Mucosa of descending colon (tissue), 3 donors: ENCODE results near the gene PSMB3. TPM values are rescaled to one million over a fixed set of nuclear protein-coding genes. Genes with fewer than 3 reads are reported as not detected.

Source experiments
- ATAC-seq: fragments of 200-7000 bp; cut with Tn5 transposase; one replicate; pipeline ENCODE4 v1.9.1; 2020; ENCODE audit warnings: mild to moderate bottlenecking, moderate library complexity
- DNase-seq, 3 donors: peaks; one replicate each; pipeline ENCODE4 v3.0.0-alpha.2; 2020
- H3K36me3 ChIP-seq: fragments of 200-600 bp; one replicate; pipeline ENCODE4 v1.8.0; 2021; ENCODE audit warnings: low read depth, mild to moderate bottlenecking
- H3K4me1 ChIP-seq: fragments of 200-600 bp; one replicate; pipeline ENCODE4 v1.8.0; 2021; ENCODE audit warnings: low read depth, mild to moderate bottlenecking
- H3K4me3 ChIP-seq: fragments of 200-600 bp; one replicate; pipeline ENCODE4 v1.8.0; 2021; ENCODE audit warnings: mild to moderate bottlenecking
- H3K9me3 ChIP-seq: fragments of 200-600 bp; one replicate; pipeline ENCODE4 v1.8.0; 2021; ENCODE audit warnings: mild to moderate bottlenecking
- intact Hi-C, 2 donors: fragments of 100-400 bp; cut with DNase I in 1 of 2; cut with micrococcal nuclease in 1 of 2; formaldehyde crosslinking; loops; one replicate each; pipeline versions ENCODE4 v1.11.0 to v1.11.1; 2022; cut with DNase I, micrococcal nuclease
- long read RNA-seq, 2 donors: library from polyadenylated mRNA; unstranded; transcript quantifications; one replicate each; pipeline ENCODE4 v2.0.0, GENCODE V29; 2019 to 2021
- total RNA-seq, 3 donors: library from RNA; stranded (reverse); fragmentation: NEBNext Ultra II Directional in 2 of 3; extraction: Animal tissue kit (Norgen Biotek cat#: 25700) in 2 of 3; gene quantifications; one replicate each; pipeline versions ENCODE4 v1.2.1 to v1.2.4, GENCODE V29; 2021 to 2023
- TF ChIP-seq, protein P1 (sequence below): fragments of 200-600 bp; IDR thresholded peaks from one replicate; pipeline ENCODE4 v1.8.0; 2022; ENCODE audit warnings: antibody characterized with exemption, mild to moderate bottlenecking
- donor health status: DM: no; HTN: no; CAD: no; lungs with moderate emphysema.
- donor health status: DM: no; HTN: no; CAD: no.
- donor health status: DM: no; HTN: yes; CAD: no.

The PSMB3 gene
- total RNA-seq: 100 to 1,000 TPM; 129 to 197 (median 145) TPM
- long read RNA-seq, donor 1, transcript PSMB3-211 (6 exons, 773 nt): major isoform, 52 of 53 reads
- long read RNA-seq, donor 1, partial matches to known transcripts: 1 of 53 reads
- long read RNA-seq, donor 1, other reads (novel, unspliced or antisense): 0 of 53 reads
- long read RNA-seq, donor 2, transcript PSMB3-211 (6 exons, 773 nt): major isoform, 154 of 161 reads
- long read RNA-seq, donor 2, partial matches to known transcripts: 5 of 161 reads
- long read RNA-seq, donor 2, other reads (novel, unspliced or antisense): 1 of 161 reads

- DNase-seq (peak; percentile 95 to 99 (median 99)), ATAC-seq (peak; percentile 82)
- Histone ChIP-seq H3K4me1 (peaks cover 39% of the 10 kb centered on the region), H3K4me3 (peak within 1 kb of the TSS; percentile 84), H3K9me3 (no peaks in the 10 kb centered on the region), H3K36me3 (peaks cover 9% of the 10 kb centered on the region)
- TF ChIP-seq, protein P1, sequence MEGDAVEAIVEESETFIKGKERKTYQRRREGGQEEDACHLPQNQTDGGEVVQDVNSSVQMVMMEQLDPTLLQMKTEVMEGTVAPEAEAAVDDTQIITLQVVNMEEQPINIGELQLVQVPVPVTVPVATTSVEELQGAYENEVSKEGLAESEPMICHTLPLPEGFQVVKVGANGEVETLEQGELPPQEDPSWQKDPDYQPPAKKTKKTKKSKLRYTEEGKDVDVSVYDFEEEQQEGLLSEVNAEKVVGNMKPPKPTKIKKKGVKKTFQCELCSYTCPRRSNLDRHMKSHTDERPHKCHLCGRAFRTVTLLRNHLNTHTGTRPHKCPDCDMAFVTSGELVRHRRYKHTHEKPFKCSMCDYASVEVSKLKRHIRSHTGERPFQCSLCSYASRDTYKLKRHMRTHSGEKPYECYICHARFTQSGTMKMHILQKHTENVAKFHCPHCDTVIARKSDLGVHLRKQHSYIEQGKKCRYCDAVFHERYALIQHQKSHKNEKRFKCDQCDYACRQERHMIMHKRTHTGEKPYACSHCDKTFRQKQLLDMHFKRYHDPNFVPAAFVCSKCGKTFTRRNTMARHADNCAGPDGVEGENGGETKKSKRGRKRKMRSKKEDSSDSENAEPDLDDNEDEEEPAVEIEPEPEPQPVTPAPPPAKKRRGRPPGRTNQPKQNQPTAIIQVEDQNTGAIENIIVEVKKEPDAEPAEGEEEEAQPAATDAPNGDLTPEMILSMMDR: peak; percentile 12
- intact Hi-C loops: no loop called here
Observed at GRCh38 chr17:38752308-38753070, at the start of gene PSMB3. TSS of gene PSMB3 (plus strand) at chr17:38752741. CDS start at chr17:38752827, 86 bp downstream.

DNA sequence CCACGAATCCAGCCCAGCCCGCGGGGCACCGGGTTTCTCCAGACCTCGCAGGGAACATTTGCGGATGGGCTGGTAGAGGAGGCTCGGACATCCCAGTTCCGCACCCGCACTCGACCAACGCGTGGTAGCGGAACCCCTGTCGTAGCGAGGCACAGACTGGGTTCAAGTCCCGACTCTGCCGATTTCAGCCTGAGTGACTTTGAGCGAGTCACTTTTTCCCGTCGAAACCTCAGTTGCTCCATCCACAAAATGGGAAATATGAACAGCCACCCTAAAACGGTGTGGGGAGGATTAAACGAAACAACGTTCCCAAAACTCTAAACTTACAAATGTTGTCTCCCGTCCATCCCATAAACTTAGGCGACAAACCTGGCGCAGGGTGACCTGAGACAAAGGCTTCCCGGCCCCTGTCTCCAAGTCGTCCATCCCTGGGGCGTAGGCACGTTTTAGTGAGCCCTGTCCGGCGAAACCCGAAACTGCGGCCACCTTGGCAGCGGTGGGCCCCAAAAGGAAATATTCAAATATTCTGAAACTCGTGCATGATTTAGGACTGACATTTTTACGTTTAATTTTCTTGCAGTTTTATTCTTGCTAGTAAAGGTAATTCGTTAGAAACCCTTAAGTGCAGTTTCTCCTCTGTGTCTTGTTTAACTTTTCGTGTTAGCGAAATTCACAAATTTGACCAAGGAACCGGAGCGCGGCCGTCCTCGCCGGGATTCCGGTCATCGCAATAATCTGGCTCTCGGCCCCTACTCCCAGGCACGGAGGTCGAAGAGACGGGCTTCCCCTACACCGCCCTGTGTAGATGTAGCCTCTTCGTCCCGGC, 49.4 kb upstream of the PSMB3 start:
- peak; percentile 0 for ATAC-seq
- Histone ChIP-seq H3K36me3 (no peaks in the 10 kb centered on the region), H3K9me3 (no peaks in the 10 kb centered on the region), H3K4me1 (peaks cover 12% of the 10 kb centered on the region), H3K4me3 (peak overlapping the region; percentile 61)
- intact Hi-C loops: no loop called here
- DNase-seq: peak; percentile 55 to 79 (median 73)
- TF ChIP-seq, protein P1: no peak

DNA sequence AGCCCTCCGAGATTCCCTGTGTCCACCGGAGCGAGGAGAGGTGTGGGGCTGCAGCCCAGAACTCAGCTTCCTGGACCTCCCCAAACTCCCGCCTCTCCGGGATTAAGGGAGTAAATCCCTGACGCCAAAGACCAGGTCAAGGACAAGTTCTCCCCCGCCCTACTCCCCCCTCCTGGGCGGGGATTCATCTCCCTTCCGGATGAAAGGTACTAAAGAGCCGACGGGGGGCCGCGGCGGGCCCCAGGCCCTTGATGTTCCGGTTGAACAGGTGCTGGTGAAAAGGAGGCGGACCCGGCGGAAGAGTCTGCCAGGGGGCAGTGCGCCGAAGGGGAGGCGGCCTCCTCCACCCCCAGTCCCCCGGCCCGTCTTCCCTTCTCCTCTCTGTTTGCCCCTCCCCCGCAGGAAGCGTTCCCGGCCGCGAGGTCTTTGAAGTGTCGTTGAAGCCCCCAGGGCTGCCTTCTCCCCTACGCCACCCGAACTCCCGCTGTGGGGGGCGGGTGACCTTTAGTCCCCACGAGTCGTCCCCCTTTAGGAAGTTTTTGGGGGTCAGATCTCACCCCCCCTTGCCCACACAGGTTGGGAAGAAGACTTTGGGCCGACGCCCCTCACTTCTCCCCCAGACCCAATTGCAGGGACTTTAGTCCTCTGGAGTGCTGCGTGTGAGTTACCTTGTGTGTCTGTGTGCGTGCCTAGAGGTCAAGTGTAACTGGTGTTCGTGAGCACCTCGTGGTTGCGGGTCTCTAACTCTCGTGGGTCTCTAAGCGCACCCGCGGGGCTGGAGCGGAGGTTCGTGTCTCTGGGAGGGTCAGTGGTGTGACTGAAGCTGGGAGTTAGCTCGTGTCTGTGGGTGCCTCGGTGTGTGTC, 48.6 kb upstream of the PSMB3 start:
- intact Hi-C loops: no loop called here
- TF ChIP-seq, protein P1: no peak
- ATAC-seq: peak; percentile 61
- no peaks in the 10 kb centered on the region for H3K9me3 ChIP-seq
- H3K4me3 ChIP-seq: peak overlapping the region; percentile 61
- DNase-seq: peak; percentile 94 to 96 (median 94)
- no peaks in the 10 kb centered on the region for H3K36me3 ChIP-seq
- H3K4me1 ChIP-seq: peaks cover 12% of the 10 kb centered on the region

GRCh38 chr17:38704606-38705522, 47.7 kb upstream of the PSMB3 start, which contains the start of gene MLLT6:
TSS of gene MLLT6 (plus strand) at chr17:38705273. CDS start at chr17:38705633, 360 bp downstream.
- TF ChIP-seq, protein P1: no peak
- intact Hi-C loops: no loop called here

More at GRCh38 chr17:38704606-38705522, 47.7 kb upstream of the PSMB3 start, which contains the start of gene MLLT6:
- H3K9me3 ChIP-seq: no peaks in the 10 kb centered on the region
- ATAC-seq (peak; percentile 44), DNase-seq (peak; percentile 83 to 89 (median 87))
- H3K4me3 ChIP-seq: peak within 1 kb of the TSS; percentile 68
- peaks cover 12% of the 10 kb centered on the region for H3K4me1 ChIP-seq
- H3K36me3 ChIP-seq: no peaks in the 10 kb centered on the region
